Adrenal gland (tissue), 5 donors: ENCODE results near the gene AIF1L.

ENCODE experiments used
- CTCF ChIP-seq, 6 experiments: fragments of 450-650 bp in 4 of 6; fragments of 200-600 bp in 2 of 6; sonication (generic) in 1 of 6; IDR thresholded peaks; 1 replicate in 5 of 6; 2 replicates in 1 of 6; pipeline versions ENCODE4 v1.5.1 to v1.8.0; 2016 to 2021; ENCODE audit warnings: antibody characterized with exemption in 6 of 6, mild to moderate bottlenecking in 2 of 6, moderate library complexity in 1 of 6
- POLR2A ChIP-seq, 2 donors: fragments of 450-650 bp; IDR thresholded peaks; one replicate each; pipeline ENCODE4 v1.6.1; 2017; ENCODE audit warnings: antibody characterized with exemption in 2 of 2, mild to moderate bottlenecking in 2 of 2, moderate library complexity in 1 of 2
- donor health status: DM: no; HTN: no; CAD: no.

GRCh38 chr9:131053896-131054295, 42.4 kb upstream of the AIF1L start:
- TF ChIP-seq CTCF (IDR thresholded peaks at IDR 0.05) (no peak), POLR2A (IDR thresholded peaks at IDR 0.05) (no peak)
